HG02571 (cell line): ENCODE measurements around the gene RBM20.
"Not testable (repeated sequence)": the region's sequence is repeated elsewhere in the genome, so short reads cannot be mapped to it uniquely, and the experiment has no call there.

Experiments used
- ATAC-seq: cut with Tn5 transposase; IDR thresholded peaks from one replicate; pipeline ENCODE4 v1.9.1; 2021; ENCODE audit warnings: mild to moderate bottlenecking, moderate library complexity; ENCODE audit not compliant: unreplicated experiment

The RBM20 gene

DNA sequence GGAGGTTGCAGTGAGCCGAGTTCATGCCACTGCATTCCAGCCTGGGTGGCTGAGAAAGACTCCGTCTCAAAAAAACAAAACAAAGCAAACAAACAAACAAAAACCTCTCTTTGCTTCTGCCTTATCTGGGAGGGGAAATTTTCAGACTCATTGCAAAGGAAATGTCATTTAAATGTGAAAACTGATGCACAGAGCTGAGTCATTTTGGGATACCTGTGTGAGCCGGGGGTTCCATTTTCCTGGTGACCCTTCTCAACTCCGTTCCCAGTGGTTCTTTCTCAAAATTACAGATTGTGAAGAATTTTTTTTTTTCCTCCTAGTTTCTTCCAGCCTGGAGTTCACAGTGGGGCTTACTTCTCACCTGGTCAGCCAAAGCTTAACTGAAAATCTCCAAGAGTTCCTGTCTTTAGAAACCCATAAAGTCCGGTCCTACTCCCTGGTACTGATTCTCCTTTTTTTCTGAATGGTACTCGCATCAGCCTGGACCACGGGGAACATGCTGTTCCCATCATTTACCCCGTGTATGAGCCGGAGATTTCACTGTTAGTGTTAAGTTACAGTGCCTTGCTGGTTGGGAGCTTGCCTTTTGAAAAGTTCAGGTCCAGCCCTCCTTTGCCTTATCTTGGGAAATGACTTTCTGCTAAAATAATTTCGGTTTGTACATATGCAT lies 56.9 kb downstream of the RBM20 start:
- no peak for ATAC-seq

GRCh38 chr10:110701617-110701971 lies 57.5 kb downstream of the RBM20 start:
- ATAC-seq = no peak

GRCh38 chr10:110704070-110704469 lies 59.9 kb downstream of the RBM20 start:
- ATAC-seq = no peak

GRCh38 chr10:110704906-110705476 lies 60.9 kb downstream of the RBM20 start:
- no peak for ATAC-seq

- not testable (repeated sequence) for ATAC-seq
Measured at GRCh38 chr10:110705596-110705995, 61.5 kb downstream of the RBM20 start.

DNA sequence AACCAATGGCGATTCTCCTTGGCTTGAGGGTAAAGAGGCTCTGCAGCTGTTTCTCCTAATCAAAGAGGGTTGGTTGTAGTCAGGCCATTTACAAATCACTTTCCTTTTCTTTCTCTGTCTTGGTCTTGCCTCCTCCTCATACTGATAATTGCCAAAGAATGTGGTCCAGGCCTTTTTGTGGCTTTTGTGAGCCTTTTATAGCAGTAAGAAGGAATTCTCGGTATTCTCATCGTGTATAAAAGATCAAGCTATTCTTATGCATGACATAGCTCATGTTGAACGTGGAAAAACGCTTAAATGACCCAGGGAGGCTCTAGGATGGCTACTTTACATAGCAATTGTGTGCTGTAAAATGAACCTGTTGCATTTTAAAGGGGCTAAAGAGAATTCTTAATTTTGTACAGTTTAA lies 62.6 kb downstream of the RBM20 start:
- ATAC-seq = no peak

GRCh38 chr10:110708776-110709443 lies 64.8 kb downstream of the RBM20 start:
- ATAC-seq = no peak

GRCh38 chr10:110709444-110709828 lies 65.3 kb downstream of the RBM20 start:
- ATAC-seq = no peak

GRCh38 chr10:110709964-110710587 lies 65.9 kb downstream of the RBM20 start:
- no peak for ATAC-seq

- no peak for ATAC-seq
Measured at GRCh38 chr10:110710621-110711020, 66.5 kb downstream of the RBM20 start.

- ATAC-seq = no peak
Measured at GRCh38 chr10:110711382-110711781, 67.2 kb downstream of the RBM20 start.

- no peak for ATAC-seq
Measured at GRCh38 chr10:110714356-110714755, 70.2 kb downstream of the RBM20 start.

DNA sequence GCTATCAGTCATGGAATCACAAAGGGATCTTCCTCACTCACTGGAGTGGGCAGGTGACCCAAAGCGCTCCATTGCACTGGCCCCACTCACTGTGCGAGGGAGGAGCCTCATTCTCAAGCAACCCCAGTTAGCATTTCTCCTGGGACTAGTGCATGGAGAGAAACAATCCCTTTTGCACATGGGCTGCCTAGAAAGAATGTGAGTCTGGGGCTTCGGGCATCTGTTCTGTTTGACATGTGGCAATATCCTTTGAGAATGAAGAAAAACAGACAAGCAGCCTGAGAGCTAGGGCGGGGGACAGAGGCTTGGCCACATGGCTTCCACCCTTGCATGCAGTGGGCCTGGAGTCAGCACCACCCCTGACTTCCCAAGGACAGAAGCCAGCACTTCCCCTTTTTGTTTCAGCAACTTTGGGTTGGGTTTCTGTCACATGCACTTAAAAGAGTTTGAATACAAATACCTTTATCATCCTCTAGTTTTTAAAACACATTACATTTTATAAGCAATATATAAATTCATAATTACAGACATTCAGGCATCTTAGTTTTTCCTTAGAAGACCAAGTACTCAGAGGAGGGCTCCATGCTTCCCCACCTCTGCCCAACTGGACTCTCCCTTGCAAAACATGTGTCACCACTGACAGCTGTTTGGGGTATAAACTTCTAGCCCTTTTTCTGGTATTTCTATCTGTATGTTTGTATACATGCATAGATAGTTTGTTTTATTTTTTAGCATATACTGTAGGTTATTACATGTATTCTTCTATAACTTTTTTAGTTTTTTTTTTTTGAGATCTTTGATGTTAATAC lies 73.8 kb downstream of the RBM20 start:
- no peak for ATAC-seq

- ATAC-seq = no peak
Measured at GRCh38 chr10:110721406-110722038, 77.4 kb downstream of the RBM20 start.

GRCh38 chr10:110723224-110723891 lies 79.2 kb downstream of the RBM20 start:
- no peak for ATAC-seq

DNA sequence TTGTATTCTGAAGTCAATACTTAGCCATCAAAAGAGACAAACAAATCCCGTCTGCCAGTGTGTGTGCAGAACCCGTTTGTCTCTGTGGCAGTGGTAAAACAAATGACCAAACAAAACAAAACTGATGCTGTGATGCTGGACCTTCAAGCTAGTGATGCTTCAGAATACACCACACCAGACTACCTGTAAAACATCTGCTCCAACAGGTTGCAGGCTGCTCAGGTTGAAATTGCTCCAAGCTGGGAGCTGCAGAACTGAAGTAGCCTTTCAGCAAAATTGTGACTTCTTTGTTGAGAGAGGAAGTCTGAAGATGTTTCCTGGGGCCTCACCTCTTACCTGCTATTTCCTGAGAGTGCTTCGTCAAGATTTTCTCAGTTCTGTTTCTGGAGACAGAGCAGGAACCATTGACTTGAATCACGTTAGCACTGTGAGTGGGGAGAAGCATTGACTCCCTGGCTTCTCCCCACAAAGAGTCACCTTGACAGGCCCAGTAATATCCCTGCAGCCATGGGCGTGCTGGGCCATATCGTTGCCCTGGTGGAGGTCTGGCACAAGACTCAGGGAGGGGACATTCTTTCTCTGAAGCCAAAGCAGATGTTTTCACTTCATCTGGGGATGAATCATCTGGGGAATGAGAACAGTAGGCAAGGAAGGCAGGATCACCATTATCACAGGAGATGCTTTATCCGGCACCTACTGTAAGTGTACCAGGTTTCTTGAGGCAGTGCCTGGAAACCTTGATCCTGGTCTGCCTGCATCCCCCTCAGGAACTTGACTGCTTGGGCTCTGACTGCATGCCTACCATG lies 80.2 kb downstream of the RBM20 start:
- ATAC-seq = peak; percentile 51

- no peak for ATAC-seq
Measured at GRCh38 chr10:110724937-110725336, 80.8 kb downstream of the RBM20 start.

- ATAC-seq = no peak
Measured at GRCh38 chr10:110725801-110726630, 81.9 kb downstream of the RBM20 start.
